SK-N-SH (cell line): ENCODE data around the gene ELMOD1. TPM values are rescaled to one million over a fixed set of nuclear protein-coding genes. Genes with fewer than 3 reads are reported as not detected.

Experiments used
- CTCF ChIA-PET: fragments of 300-600, 350-600 bp; formaldehyde crosslinking; extraction: SDS; loops from one replicate; lab custom pipeline; 2021; lab: Yijun Ruan, JAX
- POLR2A ChIA-PET: fragments of 350-600 bp; sonication (Branson Sonifier 250); formaldehyde crosslinking; extraction: SDS; loops from one replicate; lab custom pipeline; 2020; ENCODE audit warnings: antibody characterized with exemption, inconsistent platforms; lab: Yijun Ruan, JAX
- DNase-seq: peaks from one replicate; pipeline ENCODE4 v3.0.0; 2012
- H2AFZ ChIP-seq: fragments of 200-600 bp; sonication (generic); 2 replicates; pipeline ENCODE4 v1.8.1; 2016; ENCODE audit warnings: antibody characterized with exemption, mild to moderate bottlenecking, low read depth
- H3F3A ChIP-seq: fragments of 200-600 bp; sonication (generic); replicated peaks from 2 replicates; pipeline ENCODE3; 2016; ENCODE audit warnings: antibody characterized with exemption, mild to moderate bottlenecking; ENCODE audit not compliant: insufficient read depth
- H3K27ac ChIP-seq, 2 experiments: fragments of 200-500 bp in 1 of 2; fragments of 200-600 bp in 1 of 2; sonication (Bioruptor generic) in 1 of 2; sonication (generic), shearing (Covaris generic) in 1 of 2; 2 replicates each; pipeline versions ENCODE4 v1.5.1 to v1.6.1; 2014 to 2016; ENCODE audit warnings: low read depth in 2 of 2, inconsistent platforms in 1 of 2, low read length in 1 of 2, mild to moderate bottlenecking in 1 of 2, mixed read lengths in 1 of 2
- H3K27me3 ChIP-seq: fragments of 200-600 bp; sonication (generic), shearing (Covaris generic); 2 replicates; pipeline ENCODE4 v1.6.1; 2016; ENCODE audit warnings: mixed run types; ENCODE audit not compliant: insufficient read depth
- H3K36me3 ChIP-seq, 2 experiments: fragments of 200-500 bp in 1 of 2; fragments of 200-600 bp in 1 of 2; sonication (Bioruptor generic) in 1 of 2; sonication (generic) in 1 of 2; replicated peaks in 1 of 2; 2 replicates each; pipeline versions ENCODE3 to v1.5.1; 2014 to 2016; ENCODE audit warnings: low read length in 1 of 2, mild to moderate bottlenecking in 1 of 2; ENCODE audit not compliant: insufficient read depth in 2 of 2, control insufficient read depth in 1 of 2
- H3K4me1 ChIP-seq, 2 experiments: fragments of 200-500 bp in 1 of 2; fragments of 200-600 bp in 1 of 2; sonication (Bioruptor generic) in 1 of 2; sonication (generic), shearing (Covaris generic) in 1 of 2; 2 replicates each; pipeline versions ENCODE4 v1.5.1 to v1.6.1; 2014 to 2016; ENCODE audit warnings: low read depth in 1 of 2, low read length in 1 of 2, mixed run types in 1 of 2; ENCODE audit not compliant: insufficient read depth in 2 of 2, control insufficient read depth in 1 of 2
- H3K4me2 ChIP-seq: fragments of 200-600 bp; sonication (generic), shearing (Covaris generic); 2 replicates; pipeline ENCODE4 v1.6.1; 2017; ENCODE audit warnings: mixed run types
- H3K4me3 ChIP-seq, 2 experiments: fragments of 200-500 bp in 1 of 2; fragments of 200-600 bp in 1 of 2; sonication (Bioruptor generic) in 1 of 2; sonication (generic), shearing (Covaris generic) in 1 of 2; 2 replicates each; pipeline versions ENCODE4 v1.5.1 to v1.8.1; 2014 to 2016; ENCODE audit warnings: low read depth in 2 of 2, inconsistent platforms in 1 of 2, low read length in 1 of 2, mild to moderate bottlenecking in 1 of 2, mixed read lengths in 1 of 2, moderate library complexity in 1 of 2
- H3K79me2 ChIP-seq: fragments of 200-600 bp; sonication (generic); 2 replicates; pipeline ENCODE4 v1.8.1; 2017; ENCODE audit warnings: mild to moderate bottlenecking; ENCODE audit not compliant: insufficient read depth
- H3K9ac ChIP-seq: fragments of 200-600 bp; sonication (generic); 2 replicates; pipeline ENCODE4 v1.6.1; 2017; ENCODE audit warnings: mixed run types
- H3K9me2 ChIP-seq: fragments of 200-600 bp; sonication (generic); 2 replicates; pipeline ENCODE4 v1.6.1; 2017; ENCODE audit warnings: mixed run types
- H3K9me3 ChIP-seq: fragments of 200-600 bp; sonication (generic); 2 replicates; pipeline ENCODE4 v1.6.1; 2017; ENCODE audit warnings: mixed run types, mild to moderate bottlenecking, moderate library complexity
- H4K20me1 ChIP-seq: fragments of 200-600 bp; sonication (generic); 2 replicates; pipeline ENCODE4 v1.6.1; 2017; ENCODE audit warnings: mild to moderate bottlenecking, mixed run types; ENCODE audit not compliant: insufficient read depth
- CHD2 ChIP-seq: fragments of 150-350 bp; IDR thresholded peaks from 2 replicates; pipeline ENCODE4 v1.6.1; 2018; ENCODE audit warnings: low read length; ENCODE audit not compliant: partially characterized antibody
- ELF1 ChIP-seq: IDR thresholded peaks from 2 replicates; pipeline ENCODE4 v1.4.0; 2012
- EP300 ChIP-seq, 2 experiments: IDR thresholded peaks; 2 replicates each; pipeline versions ENCODE4 v1.4.0 to v1.6.1; 2012; ENCODE audit warnings: borderline replicate concordance in 1 of 2, low read depth in 1 of 2, low read length in 1 of 2
- FOSL2 ChIP-seq: IDR thresholded peaks from 2 replicates; pipeline ENCODE4 v1.4.0; 2012; ENCODE audit warnings: low read depth, mild to moderate bottlenecking, moderate library complexity, borderline replicate concordance
- FOXM1 ChIP-seq: IDR thresholded peaks from 2 replicates; pipeline ENCODE4 v1.4.0; 2012; ENCODE audit warnings: low read depth, mild to moderate bottlenecking
- GABPA ChIP-seq: IDR thresholded peaks from 2 replicates; pipeline ENCODE4 v1.4.0; 2012; ENCODE audit warnings: low read depth, mild to moderate bottlenecking
- GATA2 ChIP-seq: sonication (generic); formaldehyde crosslinking; IDR thresholded peaks from 2 replicates; pipeline ENCODE4 v1.5.0; 2020; ENCODE audit warnings: mild to moderate bottlenecking, missing genetic modification reagents
- JUND ChIP-seq: IDR thresholded peaks from 2 replicates; pipeline ENCODE4 v1.4.0; 2012
- MXI1 ChIP-seq: IDR thresholded peaks from 2 replicates; pipeline ENCODE4 v1.6.1; 2012; ENCODE audit warnings: mild to moderate bottlenecking, low read depth, low read length, improper control_type of control experiment
- NFIC ChIP-seq: IDR thresholded peaks from 2 replicates; pipeline ENCODE4 v1.4.0; 2012; ENCODE audit warnings: borderline replicate concordance
- RAD21 ChIP-seq: IDR thresholded peaks from 2 replicates; pipeline ENCODE4 v1.6.1; 2012; ENCODE audit warnings: mild to moderate bottlenecking, low read length
- SIN3A ChIP-seq: IDR thresholded peaks from 2 replicates; pipeline ENCODE4 v1.6.1; 2012; ENCODE audit warnings: low read depth, mild to moderate bottlenecking, low read length, moderate library complexity, borderline replicate concordance
- TCF12 ChIP-seq: IDR thresholded peaks from 2 replicates; pipeline ENCODE4 v1.4.0; 2012
- TEAD4 ChIP-seq: IDR thresholded peaks from 2 replicates; pipeline ENCODE4 v1.4.0; 2012; ENCODE audit warnings: mild to moderate bottlenecking, borderline replicate concordance; ENCODE audit not compliant: insufficient read depth
- WGBS: methylation state at CpG from one replicate; pipeline ENCODE4 v1.1.6; 2017; ENCODE audit warnings: low lambda C conversion rate; 5-methylcytosine and 5-hydroxymethylcytosine counted together
- polyA plus RNA-seq, 3 experiments: library from polyadenylated mRNA; depleted of rRNA; stranded (reverse); fragments of >200 nt; gene quantifications; 2 replicates each; pipeline ENCODE4 v1.2.3, GENCODE V29; 2012
- TF ChIP-seq, protein P1 (sequence below): fragments of 150-350 bp; IDR thresholded peaks from 2 replicates; pipeline ENCODE4 v1.6.1; 2016; ENCODE audit warnings: mild to moderate bottlenecking, low read depth, low read length
- TF ChIP-seq, protein P2 (sequence below): fragments of 200-600 bp; sonication (generic); IDR thresholded peaks from 2 replicates; pipeline ENCODE4 v1.6.1; 2017; ENCODE audit warnings: antibody characterized with exemption, mild to moderate bottlenecking, moderate library complexity
- TF ChIP-seq, protein P3 (sequence below): IDR thresholded peaks from 2 replicates; pipeline ENCODE4 v1.4.0; 2012; ENCODE audit warnings: low read depth, borderline replicate concordance
- TF ChIP-seq, protein P4 (sequence below): IDR thresholded peaks from 2 replicates; pipeline ENCODE4; 2012

The ELMOD1 gene
- polyA plus RNA-seq, 1 of the 3 experiments (the other 2 are of a cell fraction) = not detected

DNA sequence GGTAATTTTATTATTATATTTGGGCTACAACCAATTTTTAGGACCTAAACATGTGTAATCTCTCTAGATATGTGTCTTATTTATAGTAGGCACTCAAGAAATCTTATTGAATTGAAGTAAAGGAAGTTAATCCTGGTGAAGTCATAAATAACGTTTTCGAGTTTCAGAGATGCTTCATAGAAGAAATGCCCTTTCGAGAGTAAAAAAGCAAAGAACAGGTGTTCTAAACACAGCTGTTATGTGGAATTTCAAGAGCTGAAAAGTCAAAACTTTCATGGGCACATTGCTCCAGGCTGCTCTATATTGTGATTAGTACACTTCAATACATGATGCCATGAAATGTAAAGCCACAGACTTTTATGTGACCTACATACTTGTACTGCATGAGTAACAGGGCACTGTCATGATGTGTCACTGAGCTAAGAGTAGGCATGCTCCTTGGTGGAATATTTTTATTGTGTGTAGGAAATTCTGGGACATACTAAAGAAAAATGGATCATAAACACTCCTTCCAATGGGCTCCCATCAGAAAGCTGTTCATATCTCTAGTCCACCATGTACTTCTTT is 7.2 kb upstream of the ELMOD1 start:
- no peaks in the 10 kb centered on the region for H3K4me1 ChIP-seq
- CTCF ChIA-PET = interaction anchor here (0.8 to 1.8 kb wide), 4 partner anchors 10 to 157 kb away, joined by 3 to 7 read pairs (median 3); no protein-coding TSS in a partner anchor
- H2AFZ ChIP-seq = no peak overlapping the region
- H3K36me3 ChIP-seq = no peaks in the 10 kb centered on the region
- H3K79me2 ChIP-seq = no peaks in the 10 kb centered on the region
- no peak for DNase-seq
- no peak overlapping the region for H3K4me3 ChIP-seq
- no peak overlapping the region for H3K4me2 ChIP-seq
- no peaks in the 10 kb centered on the region for H4K20me1 ChIP-seq
- no peak overlapping the region for H3K27ac ChIP-seq
- no peaks in the 10 kb centered on the region for H3K9me3 ChIP-seq
- TF ChIP-seq JUND = no peak
- no peak for TF ChIP-seq TEAD4
- no peak for TF ChIP-seq TCF12
- TF ChIP-seq, protein P1, sequence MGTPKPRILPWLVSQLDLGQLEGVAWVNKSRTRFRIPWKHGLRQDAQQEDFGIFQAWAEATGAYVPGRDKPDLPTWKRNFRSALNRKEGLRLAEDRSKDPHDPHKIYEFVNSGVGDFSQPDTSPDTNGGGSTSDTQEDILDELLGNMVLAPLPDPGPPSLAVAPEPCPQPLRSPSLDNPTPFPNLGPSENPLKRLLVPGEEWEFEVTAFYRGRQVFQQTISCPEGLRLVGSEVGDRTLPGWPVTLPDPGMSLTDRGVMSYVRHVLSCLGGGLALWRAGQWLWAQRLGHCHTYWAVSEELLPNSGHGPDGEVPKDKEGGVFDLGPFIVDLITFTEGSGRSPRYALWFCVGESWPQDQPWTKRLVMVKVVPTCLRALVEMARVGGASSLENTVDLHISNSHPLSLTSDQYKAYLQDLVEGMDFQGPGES = no peak
- no peak for TF ChIP-seq EP300 (IDR thresholded peaks at IDR 0.05; ENCODE audit: borderline replicate concordance in 1 of 2, low read depth in 1 of 2, low read length in 1 of 2)
- H3F3A ChIP-seq = no peaks in the 10 kb centered on the region
- H3K9ac ChIP-seq = no peak overlapping the region
- no peaks in the 10 kb centered on the region for H3K9me2 ChIP-seq
- 24% methylated on average over 3 of the region's 3 CpGs for WGBS
- POLR2A ChIA-PET = no interaction called here
- H3K27me3 ChIP-seq = no peaks in the 10 kb centered on the region; the same call in 1 of the 2 replicates

DNA sequence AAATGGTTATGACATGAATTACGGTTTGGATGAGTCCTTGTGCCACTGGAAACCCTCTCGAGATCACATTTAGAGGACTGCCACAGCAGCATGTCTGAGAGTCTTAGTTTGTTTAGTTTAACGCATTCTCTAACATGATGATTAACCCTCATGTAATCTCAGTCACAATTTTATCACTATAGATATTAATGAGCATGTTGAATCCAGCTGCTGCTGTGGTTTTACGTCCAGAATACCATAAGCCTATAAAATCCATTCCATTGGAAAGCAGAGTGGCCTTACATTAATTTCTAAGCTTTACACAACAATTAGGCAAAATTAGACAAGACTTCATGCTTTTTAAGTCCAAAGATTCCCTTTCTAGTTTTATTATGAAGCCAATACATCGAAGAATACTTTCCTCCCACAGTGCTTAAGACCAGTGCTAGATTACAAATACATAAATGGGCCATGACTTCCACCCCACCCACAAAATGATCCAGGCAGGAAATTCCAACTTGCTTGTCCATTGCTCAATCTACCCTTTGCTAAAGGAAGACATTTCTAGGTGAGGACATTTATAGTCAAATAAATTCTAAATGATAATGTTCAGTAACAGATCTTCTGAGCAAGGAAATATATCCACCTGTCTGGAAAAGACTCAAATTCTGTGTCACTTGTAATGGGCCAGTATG is 3.5 kb upstream of the ELMOD1 start:
- Histone ChIP-seq H2AFZ (no peak overlapping the region), H3K79me2 (no peaks in the 10 kb centered on the region), H3K36me3 (no peaks in the 10 kb centered on the region), H4K20me1 (no peaks in the 10 kb centered on the region), H3K9me3 (no peaks in the 10 kb centered on the region), H3F3A (no peaks in the 10 kb centered on the region), H3K4me2 (no peak overlapping the region), H3K27ac (no peak overlapping the region), H3K4me1 (peaks cover 4 to 15% of the 10 kb centered on the region in 2 experiments; a peak in 1 of 4 replicates), H3K9ac (no peak overlapping the region), H3K9me2 (no peaks in the 10 kb centered on the region), H3K4me3 (no peak overlapping the region), H3K27me3 (peaks cover 23% of the 10 kb centered on the region)
- POLR2A ChIA-PET = no interaction called here
- 32% methylated on average over 5 of the region's 5 CpGs for WGBS
- no peak for DNase-seq
- CTCF ChIA-PET = interaction anchor here (1.0 to 1.4 kb wide), 4 partner anchors 11 to 39 kb away, joined by 3 to 6 read pairs (median 4); no protein-coding TSS in a partner anchor
- TF ChIP-seq GATA2 (CRISPR knock-in tag) = no peak
- TF ChIP-seq RAD21 = no peak
- TF ChIP-seq, protein P2, sequence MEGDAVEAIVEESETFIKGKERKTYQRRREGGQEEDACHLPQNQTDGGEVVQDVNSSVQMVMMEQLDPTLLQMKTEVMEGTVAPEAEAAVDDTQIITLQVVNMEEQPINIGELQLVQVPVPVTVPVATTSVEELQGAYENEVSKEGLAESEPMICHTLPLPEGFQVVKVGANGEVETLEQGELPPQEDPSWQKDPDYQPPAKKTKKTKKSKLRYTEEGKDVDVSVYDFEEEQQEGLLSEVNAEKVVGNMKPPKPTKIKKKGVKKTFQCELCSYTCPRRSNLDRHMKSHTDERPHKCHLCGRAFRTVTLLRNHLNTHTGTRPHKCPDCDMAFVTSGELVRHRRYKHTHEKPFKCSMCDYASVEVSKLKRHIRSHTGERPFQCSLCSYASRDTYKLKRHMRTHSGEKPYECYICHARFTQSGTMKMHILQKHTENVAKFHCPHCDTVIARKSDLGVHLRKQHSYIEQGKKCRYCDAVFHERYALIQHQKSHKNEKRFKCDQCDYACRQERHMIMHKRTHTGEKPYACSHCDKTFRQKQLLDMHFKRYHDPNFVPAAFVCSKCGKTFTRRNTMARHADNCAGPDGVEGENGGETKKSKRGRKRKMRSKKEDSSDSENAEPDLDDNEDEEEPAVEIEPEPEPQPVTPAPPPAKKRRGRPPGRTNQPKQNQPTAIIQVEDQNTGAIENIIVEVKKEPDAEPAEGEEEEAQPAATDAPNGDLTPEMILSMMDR = no peak
- TF ChIP-seq, protein P3, sequence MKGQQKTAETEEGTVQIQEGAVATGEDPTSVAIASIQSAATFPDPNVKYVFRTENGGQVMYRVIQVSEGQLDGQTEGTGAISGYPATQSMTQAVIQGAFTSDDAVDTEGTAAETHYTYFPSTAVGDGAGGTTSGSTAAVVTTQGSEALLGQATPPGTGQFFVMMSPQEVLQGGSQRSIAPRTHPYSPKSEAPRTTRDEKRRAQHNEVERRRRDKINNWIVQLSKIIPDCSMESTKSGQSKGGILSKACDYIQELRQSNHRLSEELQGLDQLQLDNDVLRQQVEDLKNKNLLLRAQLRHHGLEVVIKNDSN = no peak
- TF ChIP-seq, protein P4, sequence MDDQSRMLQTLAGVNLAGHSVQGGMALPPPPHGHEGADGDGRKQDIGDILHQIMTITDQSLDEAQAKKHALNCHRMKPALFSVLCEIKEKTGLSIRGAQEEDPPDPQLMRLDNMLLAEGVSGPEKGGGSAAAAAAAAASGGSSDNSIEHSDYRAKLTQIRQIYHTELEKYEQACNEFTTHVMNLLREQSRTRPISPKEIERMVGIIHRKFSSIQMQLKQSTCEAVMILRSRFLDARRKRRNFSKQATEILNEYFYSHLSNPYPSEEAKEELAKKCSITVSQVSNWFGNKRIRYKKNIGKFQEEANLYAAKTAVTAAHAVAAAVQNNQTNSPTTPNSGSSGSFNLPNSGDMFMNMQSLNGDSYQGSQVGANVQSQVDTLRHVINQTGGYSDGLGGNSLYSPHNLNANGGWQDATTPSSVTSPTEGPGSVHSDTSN = no peak
- TF ChIP-seq TCF12 = no peak
- TF ChIP-seq MXI1 = no peak
- TF ChIP-seq NFIC = no peak
- TF ChIP-seq ELF1 = no peak
- TF ChIP-seq CHD2 = no peak
- TF ChIP-seq FOSL2 = no peak
- TF ChIP-seq GABPA = no peak
- TF ChIP-seq SIN3A = no peak
- no peak for TF ChIP-seq FOXM1
